ENCODE data around the gene ANKHD1.

DNA sequence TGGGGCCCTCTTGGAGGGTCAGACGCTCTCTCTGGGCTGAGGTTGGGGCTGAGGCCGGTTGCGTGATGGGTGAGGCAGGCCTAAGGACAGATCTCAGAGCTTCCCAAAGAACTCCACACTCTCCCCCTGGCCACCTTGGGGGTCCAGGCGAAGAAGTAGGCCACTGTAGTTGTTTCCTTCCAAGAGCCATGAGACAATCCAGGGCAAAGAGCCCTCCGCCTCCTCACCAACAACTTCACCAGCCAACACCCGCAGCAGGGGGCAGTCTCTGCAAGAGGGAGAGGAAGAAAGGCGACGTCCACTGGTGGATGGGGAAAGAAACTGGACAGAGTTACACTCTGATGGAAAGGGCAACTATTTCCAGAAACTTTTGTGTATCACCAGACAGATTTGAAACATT is 173.7 kb downstream of the ANKHD1 start:
- TF ChIP-seq, protein P1, sequence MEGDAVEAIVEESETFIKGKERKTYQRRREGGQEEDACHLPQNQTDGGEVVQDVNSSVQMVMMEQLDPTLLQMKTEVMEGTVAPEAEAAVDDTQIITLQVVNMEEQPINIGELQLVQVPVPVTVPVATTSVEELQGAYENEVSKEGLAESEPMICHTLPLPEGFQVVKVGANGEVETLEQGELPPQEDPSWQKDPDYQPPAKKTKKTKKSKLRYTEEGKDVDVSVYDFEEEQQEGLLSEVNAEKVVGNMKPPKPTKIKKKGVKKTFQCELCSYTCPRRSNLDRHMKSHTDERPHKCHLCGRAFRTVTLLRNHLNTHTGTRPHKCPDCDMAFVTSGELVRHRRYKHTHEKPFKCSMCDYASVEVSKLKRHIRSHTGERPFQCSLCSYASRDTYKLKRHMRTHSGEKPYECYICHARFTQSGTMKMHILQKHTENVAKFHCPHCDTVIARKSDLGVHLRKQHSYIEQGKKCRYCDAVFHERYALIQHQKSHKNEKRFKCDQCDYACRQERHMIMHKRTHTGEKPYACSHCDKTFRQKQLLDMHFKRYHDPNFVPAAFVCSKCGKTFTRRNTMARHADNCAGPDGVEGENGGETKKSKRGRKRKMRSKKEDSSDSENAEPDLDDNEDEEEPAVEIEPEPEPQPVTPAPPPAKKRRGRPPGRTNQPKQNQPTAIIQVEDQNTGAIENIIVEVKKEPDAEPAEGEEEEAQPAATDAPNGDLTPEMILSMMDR (IDR thresholded peaks at IDR 0.05; ENCODE audit: low read depth, low read length): no peak
- no peak for TF ChIP-seq EZH2phosphoT487 (IDR thresholded peaks at IDR 0.05; ENCODE audit: low read depth)
